ENCODE results near the gene KNOP1.

DNA sequence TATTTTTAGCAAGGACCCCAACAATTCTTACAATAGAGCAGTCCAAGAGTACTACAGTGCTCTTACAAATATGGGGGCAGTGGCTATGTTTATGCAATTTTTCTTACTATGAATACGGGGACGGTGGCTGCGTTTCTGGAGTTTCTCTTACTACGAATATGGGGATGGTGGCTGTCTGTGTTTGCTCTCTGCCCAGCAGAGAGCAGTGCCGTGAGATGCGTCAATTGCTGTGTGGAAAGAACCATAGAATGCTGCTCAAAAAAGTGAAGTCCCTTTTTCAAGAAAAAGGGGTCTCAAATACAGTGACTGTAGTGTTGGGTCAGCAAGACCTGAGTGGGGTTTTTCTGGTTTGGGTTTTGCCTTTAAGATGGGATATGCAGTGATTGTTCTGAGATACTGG is 53.9 kb downstream of the KNOP1 start:
- TF ChIP-seq POLR2A (IDR thresholded peaks at IDR 0.05; ENCODE audit: low read depth, low read length) (no peak), POLR2AphosphoS5 (IDR thresholded peaks at IDR 0.05; ENCODE audit: low read depth, low read length) (no peak), TAF1 (IDR thresholded peaks at IDR 0.05; ENCODE audit: low read depth, low read length) (no peak)

All from GM12891 (cell line).